Testis (tissue), 2 donors: ENCODE data around the gene HID1.

Experiments
- CTCF ChIP-seq, 3 experiments: fragments of 450-650 bp in 2 of 3; fragments of 200-600 bp in 1 of 3; sonication (generic) in 1 of 3; IDR thresholded peaks; one replicate each; pipeline ENCODE4 v1.5.1; 2016 to 2019; ENCODE audit warnings: antibody characterized with exemption in 3 of 3, mild to moderate bottlenecking in 2 of 3, moderate library complexity in 1 of 3
- POLR2A ChIP-seq: fragments of 450-650 bp; IDR thresholded peaks from one replicate; pipeline ENCODE4 v1.6.1; 2017; ENCODE audit warnings: antibody characterized with exemption, mild to moderate bottlenecking, moderate library complexity

- no peak for TF ChIP-seq POLR2A
- TF ChIP-seq CTCF (IDR thresholded peaks at IDR 0.05) = peak; percentile 84 to 94 (median 93)
Measured at GRCh38 chr17:74957935-74958740, 14.4 kb downstream of the HID1 start.
